GM19324 (cell line): Measurements from ENCODE around the gene ATXN7L1.
"Not testable (repeated sequence)": the region's sequence is repeated elsewhere in the genome, so short reads cannot be mapped to it uniquely, and the experiment has no call there.

Experiments used
- ATAC-seq: cut with Tn5 transposase; IDR thresholded peaks from one replicate; pipeline ENCODE4 v1.9.1; 2021; ENCODE audit warnings: mild to moderate bottlenecking, moderate library complexity; ENCODE audit not compliant: unreplicated experiment, low FRiP score

The ATXN7L1 gene

GRCh38 chr7:105806592-105807447, 69.6 kb downstream of the ATXN7L1 start:
- no peak for ATAC-seq

GRCh38 chr7:105805447-105806019, 70.9 kb downstream of the ATXN7L1 start:
- ATAC-seq: no peak

DNA sequence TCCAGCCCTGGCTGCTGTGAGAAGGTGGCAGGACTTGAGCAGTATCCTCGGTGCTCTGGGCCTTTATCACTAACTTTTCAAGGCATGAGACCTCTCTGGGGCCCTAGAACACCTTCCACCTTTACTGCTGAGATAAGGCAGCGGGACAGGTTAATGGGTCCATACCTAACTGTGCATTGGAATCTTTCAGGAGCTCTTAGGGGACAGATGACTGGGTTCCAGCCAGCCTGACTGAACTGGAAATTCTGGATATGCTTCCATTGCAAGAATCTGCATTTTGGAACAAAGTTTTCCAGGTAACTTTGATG, 73.0 kb downstream of the ATXN7L1 start:
- ATAC-seq: no peak

DNA sequence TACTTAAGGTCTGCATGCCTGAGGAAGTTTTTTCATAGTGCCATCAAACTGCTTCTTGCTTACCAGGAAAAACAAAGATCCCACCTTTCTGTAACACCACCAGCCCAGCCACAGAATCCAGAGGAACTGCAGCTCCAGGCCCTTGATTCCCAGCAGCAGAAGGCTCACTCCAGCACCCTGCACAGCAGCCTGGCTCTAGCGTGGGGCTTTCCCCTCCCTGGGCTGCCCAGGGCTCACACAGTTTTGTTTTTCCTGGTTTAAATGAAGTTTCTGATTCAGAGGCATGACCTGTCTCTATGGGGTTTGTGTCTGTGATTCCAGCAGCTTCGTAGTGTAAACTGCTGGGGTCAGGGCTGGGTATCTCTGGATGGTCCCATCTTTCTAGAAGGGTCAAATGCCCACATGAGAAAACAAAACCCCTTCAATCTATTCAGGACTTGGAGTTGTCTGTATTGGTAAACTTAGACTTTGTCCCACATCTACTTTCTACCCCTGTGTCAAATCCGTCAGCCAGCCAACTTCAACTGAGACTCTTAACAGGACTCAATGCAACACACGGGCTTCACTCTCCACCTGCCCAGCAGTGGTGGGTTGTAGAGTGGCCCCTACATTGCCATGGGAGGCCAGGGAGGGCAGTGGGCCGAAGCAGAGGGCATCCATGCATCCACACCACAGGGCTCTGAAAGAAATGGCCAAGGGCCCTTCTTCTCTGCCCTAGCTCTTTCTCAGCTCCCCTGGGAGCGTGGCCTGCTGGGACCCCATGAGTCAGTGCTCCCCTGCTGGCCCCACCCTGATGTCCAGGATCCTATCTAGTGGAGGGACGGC, 73.6 kb downstream of the ATXN7L1 start:
- no peak for ATAC-seq

- no peak for ATAC-seq
Observed at GRCh38 chr7:105800849-105801534, 75.4 kb downstream of the ATXN7L1 start.

GRCh38 chr7:105800442-105800841, 76.0 kb downstream of the ATXN7L1 start:
- ATAC-seq: no peak

GRCh38 chr7:105799677-105800076, 76.7 kb downstream of the ATXN7L1 start:
- no peak for ATAC-seq

DNA sequence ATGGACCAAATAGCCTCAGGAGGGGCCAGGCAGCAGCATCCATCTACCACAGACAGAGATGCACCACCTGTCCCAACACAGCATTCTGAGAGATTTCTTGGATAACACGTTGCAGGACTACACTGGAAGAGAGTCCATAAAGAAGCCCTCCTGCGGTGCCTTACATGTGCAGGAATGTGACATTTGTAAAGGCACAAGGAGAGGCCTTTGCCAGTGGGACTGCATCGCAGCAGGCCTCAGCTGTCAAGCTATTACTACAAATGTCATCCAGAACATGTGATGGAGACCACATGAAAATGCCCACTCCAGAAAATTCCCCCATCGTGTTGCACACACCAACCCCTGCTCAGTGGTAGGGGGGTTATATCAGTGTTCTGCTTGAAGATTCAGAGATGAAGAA, 77.4 kb downstream of the ATXN7L1 start:
- ATAC-seq: no peak

GRCh38 chr7:105797652-105798051, 78.7 kb downstream of the ATXN7L1 start:
- no peak for ATAC-seq

GRCh38 chr7:105796365-105796764, 80.0 kb downstream of the ATXN7L1 start:
- ATAC-seq: no peak

DNA sequence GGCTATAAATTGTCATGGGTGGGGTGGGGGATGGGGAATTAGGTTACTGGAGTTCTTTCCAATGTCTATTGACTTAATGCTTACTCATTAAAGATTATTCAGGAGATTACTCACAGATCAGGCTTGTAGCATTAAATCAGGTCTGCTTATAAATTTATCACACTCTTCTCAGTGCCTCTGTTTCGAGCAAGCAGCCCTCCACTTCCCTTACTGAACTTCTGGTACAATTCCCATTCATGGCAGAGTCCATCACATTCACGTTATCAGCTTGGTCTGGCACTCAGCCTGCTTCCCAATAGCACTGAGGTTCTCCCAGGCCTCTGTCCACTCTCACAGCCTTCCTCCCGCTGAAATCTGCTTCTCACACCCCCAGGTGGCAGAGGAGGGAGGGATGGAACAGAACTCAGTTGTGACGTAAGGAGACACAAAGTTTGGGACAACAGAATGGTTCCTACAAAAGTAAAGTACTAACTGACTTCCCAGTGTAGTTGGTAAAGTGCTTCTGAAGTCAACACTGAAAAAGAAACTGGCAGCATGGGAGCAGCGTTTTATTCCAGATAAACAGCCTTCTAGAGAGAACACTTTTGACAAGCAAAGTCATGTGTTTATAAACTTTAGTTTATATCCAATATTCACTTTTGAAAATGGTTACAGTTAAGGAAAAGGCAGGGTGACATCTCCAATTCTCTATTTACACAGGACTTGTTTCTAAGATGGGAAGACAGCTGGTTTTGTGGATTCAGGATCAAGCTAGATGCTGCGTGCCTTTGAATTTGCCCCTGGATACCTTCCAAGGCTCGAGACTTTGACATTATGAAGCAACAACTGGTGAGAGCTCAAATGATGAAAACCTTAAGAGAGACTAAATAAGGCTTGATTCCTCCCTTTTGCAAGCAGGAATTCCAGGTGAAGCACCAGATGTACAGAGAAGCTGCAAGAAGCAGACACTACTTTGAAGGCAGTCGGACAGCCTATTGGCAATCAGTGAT, 81.4 kb downstream of the ATXN7L1 start:
- ATAC-seq: no peak

DNA sequence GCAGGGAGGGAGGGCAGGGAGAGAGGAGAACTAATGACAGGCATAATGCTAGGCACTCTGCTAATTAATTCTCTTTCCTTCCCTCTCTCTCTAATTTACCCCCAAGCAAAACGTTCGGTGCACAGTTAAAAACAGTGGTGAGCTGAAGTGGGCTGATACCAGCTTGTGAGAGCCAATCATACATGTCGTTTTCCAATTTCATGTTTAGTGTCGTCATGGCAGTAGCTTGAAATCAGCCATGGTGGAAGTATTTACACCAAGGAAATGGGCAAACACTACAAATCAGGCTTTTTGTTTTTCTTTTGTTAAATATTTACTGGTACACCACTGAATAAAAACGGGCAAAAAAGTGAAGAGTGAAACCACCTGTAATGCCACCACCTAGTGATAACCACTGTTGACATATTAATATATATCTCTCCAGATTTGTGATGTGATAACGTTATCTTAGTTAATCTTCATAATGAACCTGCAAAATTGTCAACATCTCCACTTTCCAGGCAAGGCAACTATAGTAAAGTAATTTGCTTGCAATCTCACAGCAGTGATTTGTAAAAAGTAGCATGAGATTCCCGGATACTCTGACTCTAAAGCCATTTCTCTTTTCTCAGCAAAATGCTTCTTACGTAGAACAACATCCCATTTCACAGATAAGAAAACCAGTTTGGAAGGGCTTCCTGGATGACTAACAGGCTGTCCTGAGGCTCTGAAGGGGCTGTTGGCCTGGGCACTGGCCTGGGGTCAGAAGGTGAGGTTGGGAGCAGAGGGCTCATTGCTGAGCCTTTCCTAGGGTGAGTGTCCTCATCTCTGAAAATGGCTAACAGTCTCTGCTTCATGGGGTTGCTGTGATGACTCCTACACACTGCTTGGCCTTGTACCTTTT, 83.7 kb downstream of the ATXN7L1 start:
- no peak for ATAC-seq

DNA sequence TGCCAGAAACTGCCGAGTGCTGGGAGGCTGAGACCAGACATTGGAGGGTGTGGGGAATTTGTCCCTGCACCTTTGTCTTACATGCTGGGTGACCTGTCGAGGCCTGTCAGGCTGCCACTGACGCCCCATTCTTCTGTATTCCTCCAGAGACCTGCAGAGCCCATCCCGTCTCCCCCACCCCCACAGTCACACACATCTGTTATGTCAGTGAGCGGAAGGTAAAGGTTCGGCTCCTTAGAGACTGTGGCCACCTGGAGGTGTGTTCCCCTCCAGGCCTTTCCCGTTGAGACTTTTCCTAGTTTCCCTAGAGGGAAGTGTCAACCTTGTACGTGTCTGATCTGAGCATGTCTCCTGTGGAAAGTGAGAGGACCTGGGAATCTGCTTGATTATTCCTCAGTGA, 84.5 kb downstream of the ATXN7L1 start:
- ATAC-seq: no peak

GRCh38 chr7:105790996-105791395, 85.4 kb downstream of the ATXN7L1 start:
- ATAC-seq: no peak

DNA sequence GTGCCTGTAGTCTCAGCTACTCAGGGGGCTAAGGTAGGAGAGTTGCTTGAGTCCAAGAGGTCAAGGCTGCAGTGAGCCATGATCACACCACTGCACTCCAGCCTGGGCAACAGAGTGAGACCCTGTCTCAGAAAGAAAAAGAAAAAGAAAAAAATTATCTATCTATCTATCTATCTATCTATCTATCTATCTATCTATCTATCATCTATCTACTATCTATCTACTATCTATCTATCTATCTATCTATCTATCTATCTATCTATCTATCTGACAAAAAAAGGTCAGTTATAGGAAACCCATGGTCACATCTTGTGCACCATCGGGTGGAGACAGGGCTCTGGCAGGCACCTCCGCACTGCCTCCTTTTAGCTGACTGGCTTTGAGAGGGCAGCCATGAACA, 85.9 kb downstream of the ATXN7L1 start:
- not testable (repeated sequence) for ATAC-seq

DNA sequence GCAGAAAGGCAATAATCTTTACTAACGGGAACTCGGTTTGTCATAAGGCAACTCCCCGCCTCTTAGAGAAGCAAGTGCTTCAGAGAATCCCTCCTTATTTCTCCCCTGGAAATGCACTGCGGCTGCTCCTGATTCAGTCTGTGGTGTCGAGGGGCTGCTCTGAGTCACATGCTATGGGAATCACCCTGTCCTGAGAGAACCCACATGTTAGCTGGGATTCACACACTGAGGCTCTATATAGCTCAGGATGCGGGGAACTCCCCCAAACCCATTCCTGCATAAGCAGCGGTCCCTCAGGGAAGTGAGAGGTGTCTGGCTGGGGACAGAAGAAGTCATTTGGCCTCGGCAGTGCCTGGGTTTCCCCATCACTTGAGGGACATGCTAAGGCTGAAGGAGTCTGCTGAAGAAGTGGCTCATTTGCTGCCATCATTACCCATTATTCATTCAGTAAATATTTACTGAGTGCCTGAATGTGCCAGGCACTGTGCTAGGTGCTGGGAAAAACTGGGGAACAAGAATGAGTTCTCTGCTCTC, 87.5 kb downstream of the ATXN7L1 start:
- no peak for ATAC-seq

DNA sequence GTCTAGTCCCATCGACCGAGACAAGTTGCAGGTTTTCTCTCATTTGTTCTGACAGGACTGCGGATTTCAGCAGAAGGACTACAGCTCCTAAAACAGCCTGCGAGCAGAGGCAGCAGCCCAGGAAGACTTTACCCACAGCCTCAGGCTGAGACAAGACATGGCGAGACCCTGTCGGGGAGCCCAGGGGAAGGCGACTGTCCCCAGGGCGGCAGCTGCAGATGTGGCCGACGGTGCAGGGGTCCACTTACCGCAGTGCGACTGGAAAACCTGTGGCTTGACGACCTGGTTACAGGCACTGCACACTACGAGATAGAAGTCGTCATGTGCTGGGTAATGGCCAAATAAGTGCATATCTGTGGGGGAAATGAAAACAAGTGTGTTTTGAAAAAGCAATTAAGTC, 88.0 kb downstream of the ATXN7L1 start:
- ATAC-seq: no peak

GRCh38 chr7:105787793-105788192, 88.6 kb downstream of the ATXN7L1 start:
- no peak for ATAC-seq
